Kidney epithelial cell (primary cell): Measurements from ENCODE around the gene GJD2. TPM values are rescaled to one million over a fixed set of nuclear protein-coding genes. Genes with fewer than 3 reads are reported as not detected.

ENCODE experiments used
- total RNA-seq: library from RNA; depleted of rRNA; stranded (reverse); fragments of >200 nt; gene quantifications from 2 replicates; pipeline ENCODE4 v1.2.3, GENCODE V29; 2015

The GJD2 gene
- total RNA-seq, 1 donor from 2014 or later = not detected

Other genes with a start within 250 kb of the GJD2 start
- 45.2 and 59.3 TPM in 2 replicates for gene GOLGA8B, start 171.3 kb downstream of the GJD2 start, total RNA-seq
- gene ACTC1, start 40.6 kb upstream of the GJD2 start, total RNA-seq = not detected in 2 replicates
- gene AQR, start 214.7 kb upstream of the GJD2 start, total RNA-seq = 21.7 and 29.8 TPM in 2 replicates
- 42.2 and 45.9 TPM in 2 replicates for gene ZNF770, start 233.3 kb upstream of the GJD2 start, total RNA-seq